HG02759 (cell line): ENCODE data around the gene DLG4.

Experiments used
- ATAC-seq: cut with Tn5 transposase; IDR thresholded peaks from one replicate; pipeline ENCODE4 v1.9.1; 2021; ENCODE audit warnings: mild to moderate bottlenecking, moderate library complexity; ENCODE audit not compliant: unreplicated experiment

The DLG4 gene

GRCh38 chr17:7233701-7234082 lies 14.1 kb upstream of the DLG4 start:
- no peak for ATAC-seq

GRCh38 chr17:7232114-7232513 lies 12.5 kb upstream of the DLG4 start:
- no peak for ATAC-seq

DNA sequence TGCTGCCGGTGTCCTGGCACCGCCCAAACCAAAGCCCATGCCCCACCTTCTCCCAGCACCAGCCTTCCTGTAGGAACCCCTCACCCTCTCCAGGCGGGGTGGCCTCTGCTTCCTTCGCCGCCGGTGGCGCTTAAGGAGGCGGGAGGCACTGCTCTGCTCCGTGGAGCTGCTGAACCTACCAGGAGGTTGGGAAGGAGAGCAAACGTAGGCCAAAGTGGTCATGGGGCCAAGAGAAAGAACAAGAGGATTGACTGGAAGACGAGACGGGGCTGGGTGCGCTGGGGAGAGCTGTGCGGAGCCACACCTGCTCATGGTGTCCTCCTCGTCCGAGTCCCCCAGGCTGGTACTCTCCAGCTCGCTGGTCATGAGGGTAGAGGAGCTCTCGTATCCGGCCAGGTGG lies 9.9 kb upstream of the DLG4 start:
- no peak for ATAC-seq

DNA sequence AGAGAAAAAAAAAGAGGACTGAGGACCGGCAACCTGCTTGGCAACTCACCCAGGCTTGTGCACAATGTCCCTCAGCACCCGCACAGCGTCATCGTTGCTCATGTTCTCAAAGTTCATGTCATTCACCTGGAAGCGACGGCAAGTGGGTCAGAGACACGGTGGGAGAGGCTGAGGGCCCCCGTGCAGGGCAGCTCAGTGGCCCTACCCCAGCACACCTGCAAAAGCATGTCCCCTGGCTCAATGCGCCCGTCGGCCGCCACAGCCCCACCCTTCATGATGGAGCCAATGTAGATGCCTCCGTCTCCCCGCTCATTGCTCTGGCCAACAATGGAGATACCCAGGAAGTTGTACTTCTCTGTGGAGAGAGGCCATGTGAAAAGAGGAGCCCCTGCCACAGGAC lies 9.3 kb upstream of the DLG4 start:
- no peak for ATAC-seq

GRCh38 chr17:7226721-7227710 lies 7.4 kb upstream of the DLG4 start:
- no peak for ATAC-seq

GRCh38 chr17:7225711-7226331 lies 6.2 kb upstream of the DLG4 start:
- no peak for ATAC-seq

DNA sequence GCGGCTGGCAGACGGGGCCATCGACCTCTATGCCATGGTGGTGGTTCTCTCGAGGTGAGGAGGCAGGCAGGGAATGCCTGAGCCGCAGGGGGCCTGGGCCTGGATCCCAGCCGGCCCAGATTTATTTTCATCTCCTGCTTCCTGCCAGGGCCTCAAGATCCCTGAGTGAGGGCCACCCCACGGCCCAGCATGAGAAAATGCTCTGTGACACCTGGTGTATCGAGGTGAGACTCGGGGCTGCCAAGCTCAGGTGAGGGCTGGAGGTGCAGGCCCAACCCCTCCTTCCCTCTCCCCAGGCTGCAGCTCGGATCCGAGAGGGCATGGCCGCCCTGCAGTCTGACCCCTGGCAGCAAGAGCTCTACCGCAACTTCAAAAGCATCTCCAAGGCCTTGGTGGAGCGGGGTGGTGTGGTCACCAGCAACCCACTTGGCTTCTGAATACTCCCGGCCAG lies 5.0 kb upstream of the DLG4 start:
- no peak for ATAC-seq

GRCh38 chr17:7224110-7224509 lies 4.5 kb upstream of the DLG4 start:
- ATAC-seq, result no peak

DNA sequence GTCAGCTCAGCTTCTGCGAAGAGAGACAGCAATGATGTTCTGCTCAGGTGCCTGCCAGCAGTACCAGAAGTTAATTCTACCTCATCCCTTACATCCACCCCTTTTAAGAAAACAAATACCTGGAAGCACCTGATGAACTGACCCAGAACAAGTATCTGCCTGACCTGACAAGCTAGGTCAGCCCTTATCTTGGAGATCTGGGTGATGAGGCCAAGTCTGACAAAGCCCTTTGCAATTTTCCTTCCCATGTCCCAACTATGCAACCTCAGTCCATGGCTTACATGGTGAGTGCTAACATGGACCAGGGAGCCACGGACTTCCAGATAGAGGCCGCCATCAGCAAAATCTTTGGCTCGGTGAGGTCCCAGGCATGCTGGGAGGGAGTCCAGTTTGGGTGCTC lies 3.7 kb upstream of the DLG4 start:
- no peak for ATAC-seq

- ATAC-seq, result no peak
Observed at GRCh38 chr17:7222972-7223292, 3.3 kb upstream of the DLG4 start.

GRCh38 chr17:7222093-7222971 lies 2.7 kb upstream of the DLG4 start:
- ATAC-seq, result no peak

GRCh38 chr17:7221278-7222092 lies 1.8 kb upstream of the DLG4 start:
- ATAC-seq, result no peak

DNA sequence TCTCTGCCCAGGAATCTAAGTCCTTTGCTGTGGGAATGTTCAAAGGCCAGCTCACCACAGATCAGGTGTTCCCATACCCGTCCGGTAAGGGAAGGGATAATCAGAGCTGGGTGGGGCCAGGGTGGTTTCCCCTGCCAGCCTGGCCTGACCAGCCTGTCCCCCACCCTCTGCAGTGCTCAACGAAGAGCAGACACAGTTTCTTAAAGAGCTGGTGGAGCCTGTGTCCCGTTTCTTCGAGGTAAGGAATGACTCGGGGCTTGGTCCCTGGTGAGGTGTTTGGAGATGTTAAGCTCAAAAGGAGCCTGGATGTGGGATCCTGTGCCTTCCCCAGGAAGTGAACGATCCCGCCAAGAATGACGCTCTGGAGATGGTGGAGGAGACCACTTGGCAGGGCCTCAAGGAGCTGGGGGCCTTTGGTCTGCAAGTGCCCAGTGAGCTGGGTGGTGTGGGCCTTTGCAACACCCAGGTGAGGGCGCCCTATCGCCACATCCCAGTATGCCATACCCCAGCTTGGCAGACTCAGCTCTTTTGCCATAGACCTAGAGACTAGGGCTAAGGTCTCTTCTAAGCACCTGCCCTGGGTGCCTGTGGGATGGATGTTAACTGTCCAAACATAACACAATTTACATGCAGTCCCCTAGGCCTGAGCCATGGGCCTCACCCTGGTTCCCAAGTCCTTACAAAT lies 1.1 kb upstream of the DLG4 start:
- no peak for ATAC-seq

DNA sequence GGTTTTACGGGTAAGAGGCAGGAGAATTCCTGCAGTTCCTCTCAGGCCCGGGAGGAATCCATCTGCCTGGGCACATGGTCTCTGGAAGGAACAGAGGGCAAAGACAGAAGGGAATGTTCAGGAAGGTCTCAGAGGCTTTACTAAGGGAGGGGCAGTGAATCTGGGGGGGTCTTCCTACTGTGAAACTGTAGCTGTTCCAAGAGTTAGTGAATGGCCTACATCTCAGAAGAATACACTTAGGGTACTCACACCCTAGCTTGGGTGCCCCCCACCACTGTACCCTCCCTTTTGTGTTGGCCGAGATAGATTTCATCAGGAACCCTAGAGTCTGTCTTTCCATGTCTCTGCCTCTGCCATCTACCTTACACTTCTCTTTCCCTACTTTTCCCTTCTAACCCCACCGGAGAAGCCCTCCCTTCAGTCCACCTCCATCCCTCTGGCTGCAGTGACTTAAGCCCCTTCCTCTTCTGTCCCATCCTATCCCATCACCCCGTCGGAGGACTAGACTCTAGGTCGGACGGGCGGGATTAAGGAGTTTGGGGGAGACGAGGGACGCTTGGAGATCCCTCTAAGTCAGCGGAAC lies 316 bp downstream of the DLG4 start:
- ATAC-seq, result no peak

GRCh38 chr17:7218758-7219157 lies 878 bp downstream of the DLG4 start:
- no peak for ATAC-seq

DNA sequence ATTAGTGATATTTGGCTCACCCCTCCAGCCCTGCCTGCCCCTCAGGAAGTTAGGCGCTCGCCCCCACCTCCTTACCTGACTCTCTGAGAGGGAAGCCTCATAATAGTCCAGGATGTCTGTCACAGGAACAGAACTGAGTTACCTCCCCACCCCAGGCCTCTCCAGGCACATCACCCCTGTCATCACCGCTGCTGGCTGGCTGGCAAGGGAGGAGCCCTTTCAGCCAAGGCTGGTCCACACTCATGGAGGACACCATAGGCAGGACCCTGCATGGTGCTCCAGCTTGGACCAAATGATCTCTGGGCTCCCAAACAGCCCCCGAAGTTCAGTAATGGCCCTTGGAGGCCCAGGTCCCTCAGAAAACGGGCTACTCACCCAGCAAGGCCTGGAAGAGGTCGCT lies 1.5 kb downstream of the DLG4 start:
- ATAC-seq, result no peak

GRCh38 chr17:7217113-7217987 lies 2.3 kb downstream of the DLG4 start:
- ATAC-seq, result no peak

GRCh38 chr17:7216242-7217112 lies 3.2 kb downstream of the DLG4 start:
- ATAC-seq, result no peak
